ENCODE measurements around the gene GP1BB. TPM values are rescaled to one million over a fixed set of nuclear protein-coding genes. Genes with fewer than 3 reads are reported as not detected.
A peak's percentile ranks its signal among the peaks of the same experiment; 100 is the strongest.
"Not testable (repeated sequence)": the region's sequence is repeated elsewhere in the genome, so short reads cannot be mapped to it uniquely, and the experiment has no call there.

GP1BB gene
- total RNA-seq, 1 donor, result 1.8 TPM

DNA sequence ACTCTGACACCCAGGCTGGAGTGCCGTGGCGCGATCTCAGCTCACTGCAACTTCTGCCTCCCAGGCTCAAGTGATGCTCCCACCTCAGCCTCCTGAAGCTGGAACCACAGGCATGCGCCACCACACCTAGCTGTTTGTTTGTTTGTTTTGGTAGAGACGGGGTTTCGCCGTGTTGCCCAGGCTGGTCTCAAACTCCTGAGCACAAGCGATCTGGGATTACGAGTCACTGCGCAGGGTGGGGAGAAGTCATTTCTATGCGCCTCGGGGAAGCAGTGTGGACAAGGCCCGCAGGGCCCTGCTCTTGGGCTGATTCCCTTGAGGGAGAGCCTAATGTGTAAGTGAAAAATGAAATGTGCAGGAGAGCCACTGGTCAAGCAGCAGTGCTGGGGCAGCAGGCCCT, 28.6 kb upstream of the GP1BB start:
- TF ChIP-seq, protein P1, sequence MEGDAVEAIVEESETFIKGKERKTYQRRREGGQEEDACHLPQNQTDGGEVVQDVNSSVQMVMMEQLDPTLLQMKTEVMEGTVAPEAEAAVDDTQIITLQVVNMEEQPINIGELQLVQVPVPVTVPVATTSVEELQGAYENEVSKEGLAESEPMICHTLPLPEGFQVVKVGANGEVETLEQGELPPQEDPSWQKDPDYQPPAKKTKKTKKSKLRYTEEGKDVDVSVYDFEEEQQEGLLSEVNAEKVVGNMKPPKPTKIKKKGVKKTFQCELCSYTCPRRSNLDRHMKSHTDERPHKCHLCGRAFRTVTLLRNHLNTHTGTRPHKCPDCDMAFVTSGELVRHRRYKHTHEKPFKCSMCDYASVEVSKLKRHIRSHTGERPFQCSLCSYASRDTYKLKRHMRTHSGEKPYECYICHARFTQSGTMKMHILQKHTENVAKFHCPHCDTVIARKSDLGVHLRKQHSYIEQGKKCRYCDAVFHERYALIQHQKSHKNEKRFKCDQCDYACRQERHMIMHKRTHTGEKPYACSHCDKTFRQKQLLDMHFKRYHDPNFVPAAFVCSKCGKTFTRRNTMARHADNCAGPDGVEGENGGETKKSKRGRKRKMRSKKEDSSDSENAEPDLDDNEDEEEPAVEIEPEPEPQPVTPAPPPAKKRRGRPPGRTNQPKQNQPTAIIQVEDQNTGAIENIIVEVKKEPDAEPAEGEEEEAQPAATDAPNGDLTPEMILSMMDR (IDR thresholded peaks at IDR 0.05; ENCODE audit: extremely low read depth, low read depth, low read length), result no peak
- no peaks in the 10 kb centered on the region for H3K79me2 ChIP-seq (ENCODE audit: insufficient read depth, low read length)
- H4K20me1 ChIP-seq (ENCODE audit: insufficient read depth, low read length), result no peaks in the 10 kb centered on the region
- no peak overlapping the region for H3K27ac ChIP-seq (ENCODE audit: low read depth, low read length)
- no peak overlapping the region for H3K4me3 ChIP-seq (ENCODE audit: insufficient read depth, low read length)
- DNase-seq (ENCODE audit: insufficient read length, low spot score, missing footprints), result no peak
- H3K4me1 ChIP-seq (ENCODE audit: insufficient read depth, low read length), result peaks cover 4% of the 10 kb centered on the region
- H3K9me3 ChIP-seq (ENCODE audit: low read depth, low read length), result no peaks in the 10 kb centered on the region
- peaks cover 11% of the 10 kb centered on the region for H3K27me3 ChIP-seq (ENCODE audit: insufficient read depth, low read length)
- no peak overlapping the region for H3K4me2 ChIP-seq (ENCODE audit: insufficient read depth, low read length)
- H2AFZ ChIP-seq (ENCODE audit: low read length), result no peak overlapping the region
- no peaks in the 10 kb centered on the region for H3K36me3 ChIP-seq (ENCODE audit: insufficient read depth, low read length)

DNA sequence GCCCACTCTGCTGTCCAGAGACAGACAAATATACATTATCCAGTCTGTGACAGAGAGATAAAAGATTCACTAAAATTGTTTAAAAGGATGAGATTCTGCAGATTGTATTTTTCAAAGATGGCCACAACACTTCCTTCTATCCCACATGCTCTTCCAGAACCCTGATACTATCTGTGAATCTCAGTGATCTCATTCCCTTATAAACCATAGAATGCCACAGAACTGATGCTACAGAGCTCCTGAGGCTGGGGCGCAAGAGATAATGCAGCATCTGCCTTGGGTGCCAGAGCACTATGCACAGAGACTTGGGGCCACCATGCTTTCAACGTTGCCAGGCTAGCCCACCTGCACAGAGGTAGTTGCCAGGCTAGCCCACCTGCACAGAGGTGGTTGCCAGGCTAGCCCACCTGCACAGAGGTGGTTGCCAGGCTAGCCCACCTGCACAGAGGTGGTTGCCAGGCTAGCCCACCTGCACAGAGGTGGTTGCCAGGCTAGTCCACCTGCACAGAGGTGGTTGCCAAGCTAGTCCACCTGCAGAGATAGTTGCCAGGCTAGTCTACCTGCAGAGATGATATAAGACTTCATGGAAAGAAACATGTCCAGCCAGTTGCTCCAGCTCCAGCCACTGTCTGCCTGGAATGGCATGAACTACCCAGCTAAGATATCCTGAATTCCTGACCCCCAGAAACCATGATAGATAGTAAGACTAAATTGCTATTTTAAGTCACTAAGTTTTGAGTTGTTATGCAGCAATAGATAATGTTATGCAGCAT, 26.6 kb upstream of the GP1BB start:
- Histone ChIP-seq H3K27ac (ENCODE audit: low read depth, low read length) (no peak overlapping the region), H3K27me3 (ENCODE audit: insufficient read depth, low read length) (peaks cover 2% of the 10 kb centered on the region), H3K4me1 (ENCODE audit: insufficient read depth, low read length) (peaks cover 4% of the 10 kb centered on the region), H3K36me3 (ENCODE audit: insufficient read depth, low read length) (no peaks in the 10 kb centered on the region), H3K9me3 (ENCODE audit: low read depth, low read length) (no peaks in the 10 kb centered on the region), H4K20me1 (ENCODE audit: insufficient read depth, low read length) (no peaks in the 10 kb centered on the region), H3K4me3 (ENCODE audit: insufficient read depth, low read length) (no peak overlapping the region), H3K79me2 (ENCODE audit: insufficient read depth, low read length) (no peaks in the 10 kb centered on the region), H2AFZ (ENCODE audit: low read length) (no peak overlapping the region), H3K4me2 (ENCODE audit: insufficient read depth, low read length) (no peak overlapping the region)
- peak; percentile 41 for DNase-seq (ENCODE audit: insufficient read length, low spot score, missing footprints)
- TF ChIP-seq, protein P1 (IDR thresholded peaks at IDR 0.05; ENCODE audit: extremely low read depth, low read depth, low read length), result no peak

DNA sequence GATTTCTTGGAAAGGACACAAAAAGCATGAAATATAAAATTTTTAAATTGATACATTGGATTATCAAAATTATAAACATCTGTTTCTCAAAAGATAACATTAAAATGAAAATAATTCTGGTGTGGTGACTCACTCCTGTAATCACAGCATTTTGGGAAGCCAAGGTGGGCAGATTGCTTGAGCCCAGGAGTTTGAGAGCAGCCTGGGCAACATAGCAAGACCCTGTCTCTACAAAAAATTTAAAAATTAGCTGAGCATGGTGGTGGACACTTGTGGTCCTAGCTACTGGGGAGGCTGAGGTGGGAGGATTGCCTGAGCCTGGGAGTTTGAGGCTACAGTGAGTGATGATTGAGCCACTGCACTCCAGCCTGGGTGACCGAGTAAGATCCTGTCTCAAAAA, 25.5 kb upstream of the GP1BB start:
- not testable (repeated sequence) for H2AFZ ChIP-seq (ENCODE audit: low read length); H3K79me2 ChIP-seq (ENCODE audit: insufficient read depth, low read length); H4K20me1 ChIP-seq (ENCODE audit: insufficient read depth, low read length); H3K4me1 ChIP-seq (ENCODE audit: insufficient read depth, low read length); H3K27me3 ChIP-seq (ENCODE audit: insufficient read depth, low read length); H3K4me2 ChIP-seq (ENCODE audit: insufficient read depth, low read length); H3K9me3 ChIP-seq (ENCODE audit: low read depth, low read length); H3K27ac ChIP-seq (ENCODE audit: low read depth, low read length); DNase-seq (ENCODE audit: insufficient read length, low spot score, missing footprints); H3K36me3 ChIP-seq (ENCODE audit: insufficient read depth, low read length); H3K4me3 ChIP-seq (ENCODE audit: insufficient read depth, low read length)

DNA sequence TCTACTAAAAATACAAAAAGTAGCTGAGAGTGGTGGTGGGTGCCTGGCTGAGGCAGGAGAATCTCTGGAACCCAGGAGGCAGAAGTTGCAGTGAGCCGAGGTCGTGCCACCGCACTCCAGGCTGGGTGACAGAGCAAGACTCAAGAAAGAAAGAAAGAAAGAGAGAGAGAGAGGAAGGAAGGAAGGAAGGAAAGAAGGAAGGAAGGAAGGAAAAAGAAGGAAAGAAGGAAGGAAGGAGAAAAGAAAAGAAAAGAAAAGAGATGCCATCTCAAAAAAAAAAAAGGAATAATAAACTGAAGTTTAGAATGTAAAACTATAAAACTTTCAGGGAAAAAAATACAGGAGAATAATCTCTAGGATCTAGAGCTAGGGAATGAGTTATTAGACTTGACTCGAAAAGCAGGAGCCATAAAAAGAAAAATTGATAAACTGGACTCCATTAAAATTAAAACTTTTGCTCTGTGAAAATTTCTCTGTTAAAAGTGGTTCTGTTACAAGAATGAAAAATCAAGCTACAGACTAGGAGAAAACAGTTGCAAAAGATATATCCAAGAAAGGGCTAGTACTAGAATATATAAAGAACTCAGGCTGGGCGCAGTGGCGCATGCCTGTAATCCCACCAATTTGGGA, 22.4 kb upstream of the GP1BB start:
- Histone ChIP-seq H3K4me1 (ENCODE audit: insufficient read depth, low read length) (no peaks in the 10 kb centered on the region), H3K36me3 (ENCODE audit: insufficient read depth, low read length) (no peaks in the 10 kb centered on the region), H2AFZ (ENCODE audit: low read length) (no peak overlapping the region), H3K9me3 (ENCODE audit: low read depth, low read length) (no peaks in the 10 kb centered on the region), H3K27ac (ENCODE audit: low read depth, low read length) (no peak overlapping the region), H3K27me3 (ENCODE audit: insufficient read depth, low read length) (peaks cover 3% of the 10 kb centered on the region), H3K4me2 (ENCODE audit: insufficient read depth, low read length) (no peak overlapping the region), H3K79me2 (ENCODE audit: insufficient read depth, low read length) (no peaks in the 10 kb centered on the region), H4K20me1 (ENCODE audit: insufficient read depth, low read length) (no peaks in the 10 kb centered on the region), H3K4me3 (ENCODE audit: insufficient read depth, low read length) (no peak overlapping the region)
- TF ChIP-seq, protein P1 (IDR thresholded peaks at IDR 0.05; ENCODE audit: extremely low read depth, low read depth, low read length), result no peak
- DNase-seq (ENCODE audit: insufficient read length, low spot score, missing footprints), result peak; percentile 8
